K562 (cell line): ENCODE data around the gene SLC7A4. TPM values are rescaled to one million over a fixed set of nuclear protein-coding genes. Genes with fewer than 3 reads are reported as not detected.

Experiments used
- ARID4B ChIP-seq: sonication (generic); formaldehyde crosslinking; IDR thresholded peaks from 2 replicates; pipeline ENCODE4 v1.8.0; 2022; ENCODE audit warnings: mild to moderate bottlenecking, missing genetic modification reagents
- ARNT ChIP-seq, 2 experiments: fragments of 450-650 bp; IDR thresholded peaks; 2 replicates each; pipeline ENCODE4 v1.6.1; 2016; ENCODE audit warnings: mild to moderate bottlenecking in 1 of 2
- COPS2 ChIP-seq: fragments of 450-650 bp; conservative IDR thresholded peaks from 2 replicates; pipeline ENCODE4 v1.6.1; 2016; ENCODE audit warnings: mild to moderate bottlenecking, moderate library complexity
- KDM5B ChIP-seq: fragments of 200-600 bp; sonication (generic); IDR thresholded peaks from 2 replicates; pipeline ENCODE4 v1.6.1; 2012; ENCODE audit warnings: low read depth, mild to moderate bottlenecking, moderate library complexity, low read length, control low read depth, inconsistent platforms; ENCODE audit not compliant: insufficient replicate concordance
- KLF13 ChIP-seq: fragments of 450-650 bp; IDR thresholded peaks from 2 replicates; pipeline ENCODE4 v1.6.1; 2016; ENCODE audit warnings: missing genetic modification characterization, low read depth, mild to moderate bottlenecking, missing compliant biosample characterization, moderate library complexity, borderline replicate concordance
- MTA1 ChIP-seq: fragments of 450-650 bp; IDR thresholded peaks from 2 replicates; pipeline ENCODE4 v1.6.1; 2017; ENCODE audit warnings: borderline replicate concordance
- PRPF4 ChIP-seq: fragments of 200-400 bp; formaldehyde crosslinking; IDR thresholded peaks from one replicate; pipeline ENCODE4 v1.6.1; 2017; ENCODE audit warnings: low read length, low read depth, mild to moderate bottlenecking; ENCODE audit not compliant: insufficient read depth, poor library complexity, severe bottlenecking
- RFX5 ChIP-seq: IDR thresholded peaks from 2 replicates; pipeline ENCODE4 v1.6.1; 2011; ENCODE audit warnings: low read depth, mild to moderate bottlenecking, improper control_type of control experiment, low read length
- ZBTB17 ChIP-seq: fragments of 450-650 bp; formaldehyde crosslinking; IDR thresholded peaks from 2 replicates; pipeline ENCODE4 v1.4.0; 2020; ENCODE audit warnings: mild to moderate bottlenecking
- ZBTB9 ChIP-seq: fragments of 450-650 bp; formaldehyde crosslinking; IDR thresholded peaks from 2 replicates; pipeline ENCODE4 v1.4.0; 2020; ENCODE audit warnings: mild to moderate bottlenecking, moderate library complexity
- ZNF121 ChIP-seq: sonication (generic); formaldehyde crosslinking; conservative IDR thresholded peaks from 2 replicates; pipeline ENCODE4 v1.8.0; 2022; ENCODE audit warnings: missing genetic modification reagents
- ZNF77 ChIP-seq: fragments of 250-450 bp; sonication (Bioruptor Pico); IDR thresholded peaks from 2 replicates; pipeline ENCODE4 v1.5.0; 2020
- polyA plus RNA-seq, 8 experiments: library from polyadenylated mRNA; depleted of rRNA in 4 of 8; stranded (reverse) in 5 of 8; unstranded in 3 of 8; fragments of >200 nt; fragmentation: Nextera tagmentation in 2 of 8; fragmentation: Illumina TruSeq in 1 of 8; extraction: Ambion mirVana in 2 of 8; extraction: Trizol in 1 of 8; gene quantifications; 2 replicates each; pipeline versions ENCODE4 v1.2.1 to v1.2.3, GENCODE V29; 2011 to 2014; ENCODE audit warnings: inconsistent platforms in 1 of 8, missing spikeins in 1 of 8
- total RNA-seq, 7 experiments: library from RNA; depleted of rRNA in 6 of 7; stranded (reverse); fragments of >200 nt in 6 of 7; fragmentation: Illumina TruSeq in 2 of 7; extraction: Trizol in 2 of 7; gene quantifications; 2 replicates each; pipeline versions ENCODE4 v1.2.1 to v1.2.3, GENCODE V29; 2011 to 2021; ENCODE audit warnings: low replicate concordance in 1 of 7
- TF ChIP-seq, protein P1 (sequence below): sonication (generic); formaldehyde crosslinking; IDR thresholded peaks from 2 replicates; pipeline ENCODE4 v1.8.0; 2022; ENCODE audit warnings: missing genetic modification reagents, mild to moderate bottlenecking, borderline replicate concordance

Gene SLC7A4
- total and polyA plus RNA-seq, 9 of the 15 experiments (the other 6 are each of a cell fraction or from before 2014, with no cell fraction given), result not detected

DNA sequence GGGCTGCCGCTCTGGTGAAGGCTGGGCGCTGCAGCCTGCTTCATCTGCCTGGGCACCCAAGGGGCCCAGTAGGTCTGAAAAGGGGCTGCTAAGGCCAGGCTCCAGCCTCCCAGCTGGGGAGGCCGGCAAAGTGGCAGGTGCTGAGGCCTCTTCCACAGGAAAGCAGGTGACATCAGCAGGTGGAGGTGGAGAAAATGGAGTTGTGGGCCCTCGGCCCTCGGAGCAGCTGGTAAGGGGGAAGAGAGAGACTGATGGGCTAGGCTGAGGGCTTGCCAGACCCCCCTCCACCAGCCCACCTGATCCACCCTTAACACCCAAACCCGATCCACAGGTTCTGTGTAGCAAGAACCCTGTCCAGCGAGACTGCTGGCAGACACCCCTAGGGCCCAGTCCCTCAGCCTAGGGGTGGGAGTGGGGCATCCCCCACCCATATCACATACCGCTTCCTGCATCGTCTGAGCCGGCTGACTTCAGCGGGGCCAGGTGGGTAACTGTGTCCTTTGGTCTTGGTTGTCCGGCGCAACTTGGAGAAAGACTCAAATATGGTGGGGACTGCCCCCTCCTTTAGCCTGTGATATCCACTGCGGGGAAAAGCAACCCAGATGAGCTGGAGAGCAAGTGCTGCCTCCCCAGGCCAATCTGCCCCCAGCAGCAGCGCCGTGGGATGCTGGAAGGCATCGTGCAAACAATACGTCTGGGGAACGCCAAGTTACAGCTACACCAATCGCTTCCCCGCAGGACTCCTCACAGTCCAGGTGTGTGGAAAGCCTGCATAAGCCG is 32.0 kb downstream of the SLC7A4 start (continued):
- TF ChIP-seq PRPF4, result no peak
- TF ChIP-seq ZNF77 (CRISPR knock-in tag), result no peak
- no peak for TF ChIP-seq COPS2
- no peak for TF ChIP-seq ARNT (IDR thresholded peaks at IDR 0.05)
- no peak for TF ChIP-seq MTA1
- TF ChIP-seq, protein P1, sequence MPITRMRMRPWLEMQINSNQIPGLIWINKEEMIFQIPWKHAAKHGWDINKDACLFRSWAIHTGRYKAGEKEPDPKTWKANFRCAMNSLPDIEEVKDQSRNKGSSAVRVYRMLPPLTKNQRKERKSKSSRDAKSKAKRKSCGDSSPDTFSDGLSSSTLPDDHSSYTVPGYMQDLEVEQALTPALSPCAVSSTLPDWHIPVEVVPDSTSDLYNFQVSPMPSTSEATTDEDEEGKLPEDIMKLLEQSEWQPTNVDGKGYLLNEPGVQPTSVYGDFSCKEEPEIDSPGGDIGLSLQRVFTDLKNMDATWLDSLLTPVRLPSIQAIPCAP (CRISPR knock-in tag), result no peak
- TF ChIP-seq ARID4B (CRISPR knock-in tag), result no peak
- TF ChIP-seq KDM5B, result no peak
- TF ChIP-seq ZNF121, result no peak
- no peak for TF ChIP-seq ZBTB17 (CRISPR knock-in tag)
- TF ChIP-seq RFX5, result no peak
- TF ChIP-seq ZBTB9 (CRISPR knock-in tag), result peak; percentile 40; the same call in 1 of the 2 replicates
- TF ChIP-seq KLF13 (tag), result peak; percentile 64; the same call in 1 of the 2 replicates
